GM19372 (cell line): ENCODE data around the gene ZNF426.
A peak's percentile ranks its signal among the peaks of the same experiment; 100 is the strongest.
"Not testable (repeated sequence)": the region's sequence is repeated elsewhere in the genome, so short reads cannot be mapped to it uniquely, and the experiment has no call there.

ENCODE experiments used
- ATAC-seq: cut with Tn5 transposase; IDR thresholded peaks from one replicate; pipeline ENCODE4 v1.9.1; 2021; ENCODE audit warnings: mild to moderate bottlenecking, low read depth, moderate library complexity; ENCODE audit not compliant: unreplicated experiment

The ZNF426 gene

GRCh38 chr19:9538183-9539058 is at the start of gene ZNF426:
Gene ZNF426, minus strand, starts transcription at chr19:9538645. Its CDS starts 2,413 bp downstream, at chr19:9536232.
- ATAC-seq = no peak

- ATAC-seq = no peak
Observed at GRCh38 chr19:9586764-9587163, 48.3 kb upstream of the ZNF426 start.

GRCh38 chr19:9584073-9584833 is 45.8 kb upstream of the ZNF426 start, which contains the start of gene ZNF121:
Gene ZNF121, minus strand, starts transcription at chr19:9584504. Its CDS starts 16,407 bp downstream, at chr19:9568097.
- ATAC-seq = peak; percentile 74

- ATAC-seq = not testable (repeated sequence)
Observed at GRCh38 chr19:9582081-9582725, 43.8 kb upstream of the ZNF426 start.

GRCh38 chr19:9580728-9581127 is 42.3 kb upstream of the ZNF426 start:
- ATAC-seq = no peak

- ATAC-seq = no peak
Observed at GRCh38 chr19:9570255-9570654, 31.8 kb upstream of the ZNF426 start.

- no peak for ATAC-seq
Observed at GRCh38 chr19:9566729-9567128, 28.3 kb upstream of the ZNF426 start.

- no peak for ATAC-seq
Observed at GRCh38 chr19:9565900-9566705, 27.7 kb upstream of the ZNF426 start.

GRCh38 chr19:9552536-9553274 is 14.3 kb upstream of the ZNF426 start:
- ATAC-seq = no peak

- no peak for ATAC-seq
Observed at GRCh38 chr19:9547870-9548269, 9.4 kb upstream of the ZNF426 start.

- ATAC-seq = not testable (repeated sequence)
Observed at GRCh38 chr19:9541281-9541680, 2.8 kb upstream of the ZNF426 start.

- not testable (repeated sequence) for ATAC-seq
Observed at GRCh38 chr19:9539921-9540320, 1.5 kb upstream of the ZNF426 start.

GRCh38 chr19:9539201-9539600 is 756 bp upstream of the ZNF426 start:
- ATAC-seq = not testable (repeated sequence)

- ATAC-seq = no peak
Observed at GRCh38 chr19:9535934-9536333, 2.5 kb downstream of the ZNF426 start.

GRCh38 chr19:9531933-9532332 is 6.5 kb downstream of the ZNF426 start:
- no peak for ATAC-seq

- no peak for ATAC-seq
Observed at GRCh38 chr19:9528757-9529336, 9.6 kb downstream of the ZNF426 start.

- ATAC-seq = no peak
Observed at GRCh38 chr19:9523885-9524474, 14.5 kb downstream of the ZNF426 start.

- ATAC-seq = no peak
Observed at GRCh38 chr19:9507285-9507684, 31.2 kb downstream of the ZNF426 start.

GRCh38 chr19:9500796-9501195 is 37.6 kb downstream of the ZNF426 start:
- ATAC-seq = no peak
